Suppressor macrophage treated with lipopolysaccharide for 1 hour (primary cell): ENCODE measurements around the gene MAPKAP1.
A peak's percentile ranks its signal among the peaks of the same experiment; 100 is the strongest.
"Not testable (repeated sequence)": the region's sequence is repeated elsewhere in the genome, so short reads cannot be mapped to it uniquely, and the experiment has no call there.

Experiments
- DNase-seq, 3 donors: peaks; one replicate each; pipeline ENCODE4 v3.0.0-alpha.2; 2020 to 2022

The MAPKAP1 gene

GRCh38 chr9:125405938-125406809 lies 300.8 kb downstream of the MAPKAP1 start:
- peak; percentile 81 to 88 (median 84) for DNase-seq

GRCh38 chr9:125404733-125405132 lies 302.3 kb downstream of the MAPKAP1 start:
- no peak for DNase-seq

- no peak for DNase-seq
These were observed 306.0 kb downstream of the MAPKAP1 start for GRCh38 chr9:125400725-125401716.

GRCh38 chr9:125400232-125400631 lies 306.8 kb downstream of the MAPKAP1 start:
- not testable (repeated sequence) for DNase-seq

GRCh38 chr9:125399666-125400065 lies 307.3 kb downstream of the MAPKAP1 start:
- no peak for DNase-seq

- DNase-seq, result no peak
These were observed 307.8 kb downstream of the MAPKAP1 start for GRCh38 chr9:125399165-125399564.

- no peak for DNase-seq
These were observed 308.8 kb downstream of the MAPKAP1 start for GRCh38 chr9:125398243-125398642.

GRCh38 chr9:125397736-125398135 lies 309.3 kb downstream of the MAPKAP1 start:
- no peak for DNase-seq

GRCh38 chr9:125396799-125397198 lies 310.2 kb downstream of the MAPKAP1 start:
- no peak for DNase-seq

- DNase-seq, result no peak
These were observed 313.6 kb downstream of the MAPKAP1 start for GRCh38 chr9:125393426-125393825.

- DNase-seq, result no peak
These were observed 315.3 kb downstream of the MAPKAP1 start for GRCh38 chr9:125391704-125392103.

GRCh38 chr9:125388978-125389377 lies 318.0 kb downstream of the MAPKAP1 start:
- no peak for DNase-seq

GRCh38 chr9:125387861-125388524 lies 319.0 kb downstream of the MAPKAP1 start:
- no peak for DNase-seq
